Astrocyte of the hippocampus (primary cell): Measurements from ENCODE around the gene PROC.

ENCODE experiments used
- DNase-seq: peaks from one replicate; pipeline ENCODE4 v3.0.0; 2011; ENCODE audit warnings: low read depth, low spot score

PROC gene

DNA sequence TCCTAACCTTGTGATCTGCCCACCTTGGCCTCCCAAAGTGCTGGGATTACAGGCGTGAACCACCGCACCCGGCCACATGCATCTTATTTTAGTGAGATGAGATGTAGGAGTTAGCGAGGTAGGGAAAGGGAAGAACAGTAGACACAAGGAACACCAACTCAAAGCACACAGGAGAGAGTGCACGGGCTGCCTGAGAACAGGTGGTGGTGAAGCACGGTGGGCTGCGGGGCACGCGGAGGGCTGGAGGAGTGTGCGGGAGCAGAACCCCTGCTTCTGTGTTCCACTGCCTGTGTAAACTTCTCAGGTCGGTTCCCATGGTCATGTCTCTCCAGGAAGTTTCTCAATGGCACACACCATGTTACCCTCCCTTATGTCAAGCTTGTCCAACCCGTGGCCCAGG lies 38.7 kb downstream of the PROC start:
- no peak for DNase-seq

DNA sequence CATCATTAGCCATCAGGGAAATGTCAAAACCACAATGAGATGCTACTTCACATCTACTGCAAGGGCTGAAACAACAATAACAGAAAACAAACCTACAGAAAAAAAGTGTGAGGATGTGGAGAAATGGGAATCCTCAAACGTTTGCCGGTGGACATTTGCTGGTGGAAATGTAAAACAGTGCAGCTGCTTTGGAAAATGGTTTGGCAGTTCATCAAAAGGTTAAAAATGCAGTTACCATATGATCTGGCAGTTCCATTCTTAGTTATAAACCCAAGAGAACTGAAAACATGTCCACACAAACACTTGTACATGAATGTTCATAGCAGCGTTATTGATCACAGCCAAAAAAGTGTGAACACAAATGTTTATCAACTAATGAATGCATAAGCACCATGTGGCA lies 44.2 kb downstream of the PROC start:
- DNase-seq = no peak

DNA sequence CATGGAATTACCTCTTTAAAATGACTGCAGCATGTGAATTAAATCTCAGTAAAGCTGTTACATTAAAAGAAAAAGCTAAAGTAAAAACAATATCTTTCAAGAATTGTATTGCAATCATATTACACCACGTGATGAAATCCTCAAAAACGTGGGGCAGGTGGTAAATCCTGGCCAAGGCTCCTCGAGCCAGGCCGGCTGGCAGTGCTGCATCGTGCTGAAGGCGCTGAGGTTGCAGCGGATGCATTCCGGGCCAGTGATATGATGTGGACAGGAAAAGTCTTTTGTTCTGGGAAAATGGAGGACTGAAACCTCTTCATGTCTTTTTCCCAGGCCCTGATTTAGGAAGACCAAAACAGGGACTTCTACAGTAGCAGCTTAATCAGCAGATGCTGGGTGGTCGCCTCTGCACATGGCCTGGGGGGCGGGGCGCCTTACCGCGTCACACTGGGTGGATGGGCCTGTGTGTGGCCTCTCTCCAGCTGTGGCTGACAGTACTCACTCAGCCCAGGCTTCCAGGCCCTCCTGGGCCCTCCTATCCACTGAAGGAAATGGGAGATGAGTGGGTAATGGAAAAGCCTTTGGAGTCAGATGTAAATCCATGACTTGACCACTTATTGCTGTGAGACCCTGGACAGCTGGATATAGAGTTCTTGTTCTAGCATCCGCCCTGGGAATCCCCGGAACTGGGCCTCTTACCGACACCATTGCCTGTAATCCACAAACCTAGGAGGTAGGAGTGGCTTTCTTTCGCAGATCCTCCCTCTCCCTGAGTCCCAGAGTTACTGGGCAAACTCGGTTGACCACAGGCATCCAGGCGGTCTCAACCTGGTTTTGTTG lies 45.1 kb downstream of the PROC start:
- DNase-seq = peak; percentile 81

GRCh38 chr2:127464470-127465257 lies 46.4 kb downstream of the PROC start:
- no peak for DNase-seq

DNA sequence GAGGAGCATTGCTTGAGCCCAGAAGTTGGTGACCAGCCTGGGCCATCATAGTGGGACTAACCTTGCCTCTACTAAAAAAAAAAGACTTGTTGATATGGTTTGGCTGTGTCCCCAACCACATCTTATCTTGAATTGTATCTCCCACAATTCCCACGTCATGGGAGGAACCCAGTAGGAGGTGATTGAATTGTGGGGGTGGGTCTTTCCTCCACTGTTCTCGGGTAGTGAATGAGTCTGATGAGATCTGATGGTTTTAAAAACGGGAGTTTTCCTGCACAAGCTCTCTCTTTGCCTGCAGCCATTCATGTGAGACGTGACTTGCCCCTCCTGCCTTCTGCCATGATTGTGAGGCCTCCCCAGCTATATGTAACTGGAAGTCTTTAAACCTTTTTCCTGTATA lies 47.0 kb downstream of the PROC start:
- no peak for DNase-seq

GRCh38 chr2:127469051-127469450 lies 50.8 kb downstream of the PROC start:
- no peak for DNase-seq

DNA sequence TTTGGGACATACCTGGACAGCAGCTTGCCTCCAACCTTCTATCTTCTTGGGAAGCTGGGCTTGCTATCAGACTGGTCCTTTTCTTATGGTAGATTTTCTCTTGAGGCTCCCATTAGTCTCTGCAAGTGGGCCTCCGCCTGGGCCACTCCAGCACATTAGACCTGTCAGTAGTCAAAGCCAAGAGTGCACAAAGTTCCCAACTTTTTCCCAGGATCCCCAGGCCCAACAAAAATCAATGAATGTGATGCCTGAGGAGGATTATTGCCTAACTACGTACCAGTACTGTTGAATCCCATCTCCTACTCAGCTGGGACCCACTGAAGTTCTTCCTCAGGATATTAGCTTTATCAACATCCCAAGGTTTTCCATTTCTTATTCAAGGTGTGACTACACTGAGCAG lies 51.7 kb downstream of the PROC start:
- no peak for DNase-seq

- no peak for DNase-seq
Measured at GRCh38 chr2:127471286-127471988, 53.2 kb downstream of the PROC start.

- DNase-seq = no peak
Measured at GRCh38 chr2:127472268-127472667, 54.0 kb downstream of the PROC start.

DNA sequence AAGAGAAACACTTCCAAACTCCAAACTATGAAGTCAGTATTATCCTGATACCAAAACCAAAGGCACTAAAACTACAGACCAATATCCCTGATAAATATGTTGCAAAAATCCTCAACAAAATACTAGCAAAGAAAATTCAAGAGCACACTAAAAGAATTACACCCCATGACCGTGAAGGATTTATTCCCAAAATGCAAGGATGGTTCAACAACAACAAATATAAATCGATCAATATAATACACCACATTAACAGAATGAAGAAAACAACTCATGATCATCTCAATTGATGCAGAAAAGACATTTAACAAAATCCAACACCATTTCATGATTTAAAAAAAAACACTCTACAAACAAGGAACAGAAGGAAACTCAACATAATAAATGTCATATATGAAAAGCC lies 57.6 kb downstream of the PROC start:
- DNase-seq = no peak
